GM21717 (cell line): Measurements from ENCODE around the gene DHCR24.

ENCODE experiments used
- ATAC-seq: cut with Tn5 transposase; IDR thresholded peaks from one replicate; pipeline ENCODE4 v1.9.1; 2021; ENCODE audit warnings: mild to moderate bottlenecking, moderate library complexity; ENCODE audit not compliant: unreplicated experiment

Gene DHCR24

DNA sequence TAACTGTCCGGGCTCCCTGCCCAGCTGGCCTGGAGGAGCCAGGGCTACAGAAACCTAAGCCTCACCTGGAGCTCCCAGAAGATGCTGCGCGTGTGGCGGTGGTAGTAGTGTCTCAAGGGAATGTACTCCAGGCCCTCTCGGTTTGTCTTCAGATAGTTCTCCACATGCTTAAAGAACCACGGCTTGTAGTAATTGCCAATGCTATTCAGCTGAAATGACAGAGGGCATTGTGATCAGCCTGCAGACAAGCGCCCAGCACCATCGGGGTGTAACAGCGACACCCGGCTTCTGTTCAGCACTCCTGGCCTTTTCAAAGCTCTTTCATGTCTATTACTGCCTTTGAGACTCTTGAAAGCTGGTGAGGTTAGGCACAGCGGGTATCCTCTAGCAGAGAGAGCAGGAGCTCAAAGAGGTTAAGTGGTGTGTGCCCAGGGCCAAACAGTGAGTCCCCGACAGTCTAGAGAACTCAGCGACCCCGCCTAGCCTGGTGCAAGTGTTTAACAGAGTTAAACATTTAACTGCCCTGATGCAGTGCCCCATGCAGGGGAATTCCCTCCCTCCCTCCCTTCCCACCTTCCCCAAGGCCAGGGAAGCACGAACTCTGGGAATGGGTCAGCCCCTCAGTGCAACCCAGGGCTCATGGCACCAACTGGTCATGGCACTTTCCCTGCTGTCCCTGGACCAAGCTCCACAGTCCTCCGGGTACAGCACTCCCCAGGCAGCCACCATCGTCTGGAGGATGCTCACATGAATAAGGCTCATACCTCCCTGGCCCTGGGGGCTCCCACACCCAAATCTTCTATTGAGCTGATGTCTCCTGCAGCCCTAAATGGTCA lies 21.5 kb downstream of the DHCR24 start:
- no peak for ATAC-seq

GRCh38 chr1:54864460-54865208 lies 22.4 kb downstream of the DHCR24 start:
- ATAC-seq, result no peak

- no peak for ATAC-seq
Measured at GRCh38 chr1:54863267-54863665, 23.7 kb downstream of the DHCR24 start.

DNA sequence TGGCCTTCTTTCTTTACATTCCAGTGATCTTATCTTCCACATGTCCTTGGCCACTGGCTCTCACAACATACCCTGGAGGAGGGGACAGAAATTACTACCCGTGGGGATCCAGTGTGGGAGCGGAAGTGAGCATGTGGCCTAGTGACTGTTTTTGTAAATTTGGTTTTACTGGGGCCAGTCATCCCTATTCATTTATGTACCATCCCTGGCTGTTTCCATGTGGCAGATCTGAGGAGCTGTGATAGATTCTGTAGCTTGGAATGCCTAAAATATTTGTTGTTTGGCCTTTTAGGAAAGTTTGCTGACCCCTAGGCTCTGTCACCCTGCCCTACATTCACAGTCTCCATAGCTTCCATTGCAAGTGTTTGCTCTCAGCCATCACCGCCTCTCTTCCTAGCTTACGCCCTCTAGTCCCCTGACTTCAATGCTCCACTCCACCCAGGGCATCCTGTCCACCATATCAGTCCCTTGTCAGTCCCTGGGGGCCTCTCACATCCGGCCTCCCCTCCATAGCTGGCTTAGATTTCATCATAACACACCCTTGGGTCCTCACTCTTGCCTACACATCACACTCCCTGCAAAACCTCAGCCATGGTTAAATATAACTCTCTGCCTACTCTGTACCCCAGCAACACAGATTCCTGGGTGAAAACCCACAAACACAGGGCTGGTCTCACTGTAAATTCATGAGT lies 25.8 kb downstream of the DHCR24 start:
- peak; percentile 44 for ATAC-seq

- ATAC-seq, result no peak
Measured at GRCh38 chr1:54859700-54860391, 27.1 kb downstream of the DHCR24 start.

DNA sequence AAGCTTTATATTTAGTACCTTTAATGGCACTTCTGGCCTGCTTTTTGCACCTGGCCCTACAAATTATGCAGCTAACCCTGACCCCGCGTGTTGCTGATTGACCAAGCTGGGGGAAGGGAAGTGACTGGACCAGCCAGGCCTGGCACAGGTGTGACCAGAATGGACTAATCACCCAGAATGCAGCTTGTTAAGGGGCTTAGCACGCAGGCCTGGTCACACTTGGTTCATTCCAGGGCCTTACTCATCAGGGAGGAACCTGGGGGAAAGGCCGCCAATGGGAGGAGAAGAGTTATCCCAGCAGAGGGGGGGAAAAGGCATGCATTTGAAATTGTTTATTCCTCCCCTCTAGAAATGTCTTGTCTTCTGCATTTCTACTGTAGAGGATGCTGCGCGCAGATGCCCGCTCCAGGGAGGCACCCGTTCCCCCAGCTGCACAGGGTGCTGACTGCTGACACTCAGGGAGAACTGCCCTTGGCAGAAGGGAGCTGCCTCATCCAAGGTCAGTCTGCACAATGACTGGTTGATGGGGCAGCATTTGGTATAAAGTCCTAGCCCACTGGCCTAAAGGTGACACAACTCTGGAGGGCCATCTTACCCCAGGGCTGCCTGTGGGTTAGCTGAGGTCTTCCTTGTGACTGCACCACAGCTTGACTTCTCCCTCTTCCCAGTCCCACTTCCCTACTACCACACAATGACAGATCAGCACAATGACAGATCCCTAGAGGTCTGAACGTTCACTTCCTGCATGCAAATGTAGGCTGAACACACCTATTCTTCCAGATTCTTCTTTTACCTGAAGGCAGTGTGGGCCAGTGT lies 29.0 kb downstream of the DHCR24 start:
- ATAC-seq, result no peak

- no peak for ATAC-seq
Measured at GRCh38 chr1:54857141-54857540, 29.9 kb downstream of the DHCR24 start.

- no peak for ATAC-seq
Measured at GRCh38 chr1:54854381-54855020, 32.5 kb downstream of the DHCR24 start.

DNA sequence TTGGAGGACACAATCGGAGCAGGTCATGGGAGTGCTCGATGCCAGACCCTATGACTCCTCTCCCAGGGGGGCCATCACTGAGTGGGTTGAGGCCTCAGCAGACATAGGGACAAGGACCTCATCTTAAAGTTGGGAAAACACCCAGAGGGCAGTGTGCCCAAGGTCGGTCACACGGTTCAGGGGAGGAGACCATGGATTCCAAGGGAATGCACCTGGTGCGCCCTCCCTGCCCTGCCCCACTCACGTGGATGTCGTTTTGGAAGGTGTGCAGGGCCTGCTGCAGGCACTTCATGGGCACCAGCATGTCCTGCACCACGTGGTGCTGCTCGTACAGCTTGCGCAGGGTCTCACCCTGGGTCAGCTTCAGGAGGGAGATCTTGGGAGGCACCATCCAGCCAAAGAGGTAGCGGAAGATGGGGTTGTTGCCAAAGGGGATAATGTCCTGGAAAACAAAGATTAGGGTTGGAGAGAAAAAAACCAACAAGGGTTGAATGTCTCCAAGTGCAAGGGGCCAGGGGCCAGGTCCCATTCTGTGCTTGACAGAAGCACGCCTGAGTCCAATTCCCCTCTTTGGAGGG lies 33.1 kb downstream of the DHCR24 start:
- no peak for ATAC-seq

- no peak for ATAC-seq
Measured at GRCh38 chr1:54853096-54853792, 33.8 kb downstream of the DHCR24 start.

- no peak for ATAC-seq
Measured at GRCh38 chr1:54851936-54852524, 35.0 kb downstream of the DHCR24 start.

DNA sequence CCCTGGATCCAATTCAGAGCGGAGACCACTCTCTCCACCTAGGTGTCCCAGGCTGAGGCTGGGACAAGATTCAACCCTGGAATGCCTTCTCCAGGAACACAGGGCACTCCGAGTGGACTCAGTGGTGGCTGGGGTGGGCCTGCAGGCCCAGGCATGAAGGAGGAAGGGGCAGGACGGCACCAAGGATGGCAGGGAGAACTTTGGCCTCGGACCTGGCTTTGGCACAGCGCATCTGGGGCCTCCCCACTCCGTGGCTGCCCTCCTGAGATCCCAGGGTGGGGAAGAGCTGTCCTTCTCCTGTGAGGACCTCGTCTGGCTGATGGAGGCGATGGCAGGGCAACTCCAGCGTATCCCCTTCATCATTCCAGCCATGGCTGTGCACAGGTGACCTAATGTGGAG lies 35.6 kb downstream of the DHCR24 start:
- no peak for ATAC-seq

DNA sequence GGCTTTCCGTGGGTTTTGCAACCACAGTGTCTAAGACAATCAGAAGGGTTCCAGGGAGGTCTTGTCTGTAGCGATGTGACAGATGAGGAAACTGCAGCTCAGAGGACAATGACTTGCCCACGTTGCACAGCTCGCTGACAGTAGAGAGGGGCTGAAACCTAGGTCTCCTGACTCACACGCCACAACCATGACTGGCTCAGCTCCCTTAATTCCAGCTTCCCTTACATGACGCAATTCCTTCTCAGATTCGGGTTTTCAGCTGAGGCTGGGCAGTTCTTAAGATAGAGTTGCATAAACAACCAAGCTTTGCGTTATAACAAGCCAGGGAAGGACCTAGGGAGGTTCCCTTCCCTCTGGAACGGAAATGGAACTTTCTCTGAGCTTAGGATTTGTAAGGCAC lies 36.3 kb downstream of the DHCR24 start:
- no peak for ATAC-seq

GRCh38 chr1:54850069-54850730 lies 36.8 kb downstream of the DHCR24 start:
- no peak for ATAC-seq

- no peak for ATAC-seq
Measured at GRCh38 chr1:54849219-54850068, 37.6 kb downstream of the DHCR24 start.

DNA sequence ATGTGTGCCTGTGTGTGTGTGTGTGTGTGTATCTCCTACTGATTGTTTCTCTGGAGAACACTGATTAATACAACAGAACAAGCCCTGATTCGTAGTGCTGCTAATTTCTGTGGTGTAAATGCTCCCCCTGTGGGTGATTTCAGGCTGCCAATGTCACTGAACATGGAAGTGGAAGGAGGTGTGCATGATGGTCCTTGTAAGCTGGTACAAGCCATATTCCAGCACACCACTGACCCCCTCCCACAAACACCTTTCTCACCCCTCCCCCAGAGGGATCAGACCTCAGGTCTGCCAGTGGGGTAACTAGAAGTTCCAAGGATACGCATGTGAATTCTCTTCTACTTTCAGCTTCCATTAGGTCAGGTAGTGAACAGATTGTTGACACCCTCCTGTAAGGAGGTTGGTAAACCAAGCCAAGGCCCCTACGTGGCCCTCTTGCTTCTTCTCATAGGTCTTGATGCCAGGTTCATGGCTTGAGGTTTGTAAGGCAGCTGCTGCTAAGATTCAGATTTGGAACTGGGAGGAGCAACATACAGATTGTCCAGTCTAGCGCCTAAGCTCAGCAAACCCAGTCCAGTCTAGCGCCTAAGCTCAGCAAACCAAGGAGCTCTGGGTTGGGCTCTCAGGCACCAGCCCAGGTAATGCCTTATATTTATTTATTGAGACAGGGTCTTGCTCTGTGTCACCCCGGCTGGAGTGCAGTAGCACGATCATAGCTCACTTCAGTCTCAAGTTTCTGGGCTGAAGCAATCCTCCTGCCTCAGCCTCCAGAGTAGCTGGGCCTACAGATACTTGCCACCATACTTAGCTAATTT lies 38.7 kb downstream of the DHCR24 start:
- no peak for ATAC-seq
